BLaER1 treated with 17β-estradiol and CSF1 and Interleukin-3, amounts not matched to agents 10 nM and 100 nM (cell line): ENCODE results near the gene GPR22.

Experiments used
- H3K27ac ChIP-seq, 11 experiments: shearing (Covaris generic); formaldehyde crosslinking; 2 replicates each; pipeline ENCODE4 v1.8.1; 2022
- H3K27me3 ChIP-seq, 11 experiments: shearing (Covaris generic); formaldehyde crosslinking; 2 replicates each; pipeline ENCODE4 v1.8.1; 2022
- H3K36me3 ChIP-seq, 11 experiments: shearing (Covaris generic); formaldehyde crosslinking; 2 replicates each; pipeline ENCODE4 v1.8.1; 2022
- H3K4me1 ChIP-seq, 10 experiments: shearing (Covaris generic); formaldehyde crosslinking; 2 replicates each; pipeline ENCODE4 v1.8.1; 2022
- H3K4me2 ChIP-seq, 11 experiments: shearing (Covaris generic); formaldehyde crosslinking; 2 replicates each; pipeline ENCODE4 v1.8.1; 2022
- H3K4me3 ChIP-seq, 10 experiments: shearing (Covaris generic); formaldehyde crosslinking; 2 replicates each; pipeline ENCODE4 v1.8.1; 2022
- H3K9ac ChIP-seq, 11 experiments: shearing (Covaris generic); formaldehyde crosslinking; 2 replicates each; pipeline ENCODE4 v1.8.1; 2022
- H3K9me3 ChIP-seq, 11 experiments: shearing (Covaris generic); formaldehyde crosslinking; replicated peaks in 1 of 11; 2 replicates each; pipeline ENCODE4 v1.8.1; 2022
- H4K20me1 ChIP-seq, 11 experiments: shearing (Covaris generic); formaldehyde crosslinking; 2 replicates each; pipeline ENCODE4 v1.8.1; 2022
- Cebpa-rat ChIP-seq, 11 experiments: shearing (Covaris generic); IDR thresholded peaks; 2 replicates each; pipeline ENCODE4 v1.8.1; 2022

The GPR22 gene

DNA sequence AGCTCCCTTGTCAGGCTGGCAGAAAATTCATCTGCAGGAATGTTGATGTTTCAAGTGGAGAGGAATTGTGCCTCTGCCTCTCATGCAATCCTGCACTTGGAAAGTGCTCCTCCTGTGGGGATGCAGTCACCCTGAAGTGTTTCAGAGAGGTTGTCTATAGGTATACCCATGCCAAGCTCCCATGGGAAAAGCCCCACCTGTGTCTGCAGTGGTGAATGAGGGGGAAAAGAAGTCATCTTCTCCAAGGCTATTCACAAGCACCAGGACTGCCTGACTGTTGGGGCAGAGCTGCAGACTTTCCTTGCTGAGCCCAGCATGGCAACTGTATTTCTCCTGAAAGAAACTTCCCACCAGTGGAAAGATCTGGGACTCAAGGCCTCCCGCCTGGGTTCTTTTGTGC lies 35.5 kb downstream of the GPR22 start:
- Histone ChIP-seq H3K27me3 (no peaks in the 10 kb centered on the region), H3K27ac (no peak overlapping the region), H3K36me3 (peaks cover 5 to 33% (median 25%) of the 10 kb centered on the region in 11 experiments; a peak in 21 of 22 replicates), H3K4me1 (peaks cover 0 to 14% (median 0%) of the 10 kb centered on the region in 10 experiments; a peak in 8 of 20 replicates), H3K4me3 (no peak overlapping the region), H4K20me1 (peaks cover 0 to 7% (median 0%) of the 10 kb centered on the region in 11 experiments; a peak in 3 of 22 replicates), H3K9me3 (peaks cover 8 to 17% (median 15%) of the 10 kb centered on the region in 11 experiments; a peak in 21 of 22 replicates), H3K9ac (no peak overlapping the region), H3K4me2 (no peak overlapping the region)
- TF ChIP-seq Cebpa-rat (IDR thresholded peaks at IDR 0.05), result no peak

- H3K36me3 ChIP-seq, result peaks cover 5 to 33% (median 25%) of the 10 kb centered on the region in 11 experiments; a peak in 21 of 22 replicates
- TF ChIP-seq Cebpa-rat (IDR thresholded peaks at IDR 0.05), result no peak
- peaks cover 8 to 17% (median 15%) of the 10 kb centered on the region in 11 experiments; a peak in 21 of 22 replicates for H3K9me3 ChIP-seq
- peaks cover 0 to 7% (median 0%) of the 10 kb centered on the region in 11 experiments; a peak in 3 of 22 replicates for H4K20me1 ChIP-seq
- no peak overlapping the region for H3K9ac ChIP-seq
- H3K27ac ChIP-seq, result no peak overlapping the region
- peaks cover 0 to 14% (median 0%) of the 10 kb centered on the region in 10 experiments; a peak in 8 of 20 replicates for H3K4me1 ChIP-seq
- H3K4me2 ChIP-seq, result peak overlapping the region in 2 of 11 experiments; percentile 29 to 47; a peak in 4 of 22 replicates
- H3K4me3 ChIP-seq, result no peak overlapping the region
- H3K27me3 ChIP-seq, result no peaks in the 10 kb centered on the region
Observed at GRCh38 chr7:107505997-107506673, 36.3 kb downstream of the GPR22 start.

DNA sequence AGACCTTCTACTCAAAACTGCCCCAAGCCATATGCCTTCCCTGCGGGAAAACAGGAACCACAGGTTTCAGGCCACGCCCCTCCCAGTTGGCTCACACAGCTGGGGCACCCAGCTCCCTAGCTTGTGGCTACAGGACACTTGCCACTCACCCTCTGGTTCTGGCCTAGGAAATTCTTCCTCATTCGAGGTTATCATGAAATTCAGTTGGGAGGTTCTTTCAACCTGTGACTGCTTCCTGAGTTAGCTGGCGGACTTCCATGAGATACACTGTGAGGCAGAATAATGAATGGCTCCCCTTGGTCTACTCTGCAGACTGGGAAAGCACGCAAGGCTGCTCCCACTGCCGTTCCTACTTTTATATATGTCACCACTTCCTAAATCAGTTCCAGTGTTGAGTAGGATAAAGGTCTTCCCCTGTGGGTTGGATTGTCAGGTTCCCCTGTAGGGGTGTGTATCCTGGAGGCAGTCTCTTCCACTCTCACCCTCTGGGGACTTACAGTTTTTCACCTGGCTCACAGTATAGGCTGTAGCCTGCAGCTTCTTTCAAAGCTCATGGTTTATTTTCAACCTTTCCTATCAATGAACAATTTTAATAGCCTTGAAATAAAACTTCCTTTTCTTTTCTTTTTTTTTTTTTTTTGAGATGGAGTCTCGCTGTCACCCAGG lies 37.0 kb downstream of the GPR22 start:
- Histone ChIP-seq H4K20me1 (peaks cover 0 to 7% (median 0%) of the 10 kb centered on the region in 11 experiments; a peak in 3 of 22 replicates), H3K4me1 (peaks cover 0 to 14% (median 0%) of the 10 kb centered on the region in 10 experiments; a peak in 8 of 20 replicates), H3K9ac (no peak overlapping the region), H3K27me3 (no peaks in the 10 kb centered on the region), H3K27ac (no peak overlapping the region), H3K9me3 (peaks cover 8 to 17% (median 15%) of the 10 kb centered on the region in 11 experiments; a peak in 21 of 22 replicates), H3K4me3 (no peak overlapping the region), H3K4me2 (peak overlapping the region in 2 of 11 experiments; percentile 29 to 47; a peak in 4 of 22 replicates), H3K36me3 (peaks cover 5 to 33% (median 25%) of the 10 kb centered on the region in 11 experiments; a peak in 21 of 22 replicates)
- TF ChIP-seq Cebpa-rat (IDR thresholded peaks at IDR 0.05), result no peak
